ENCODE measurements around the gene TSEN2. TPM values are rescaled to one million over a fixed set of nuclear protein-coding genes. Genes with fewer than 3 reads are reported as not detected.
A peak's percentile ranks its signal among the peaks of the same experiment; 100 is the strongest.

The TSEN2 gene
- total RNA-seq (2022) (24.5 and 32.3 TPM in 2 replicates), Bru-seq, nascent RNA (percentile 88 among the genes with signal in this experiment), BruChase-seq, experiment 1, labeled RNA remaining after a 6-hour chase (percentile 66 among the genes with signal in this experiment), BruChase-seq, experiment 2, labeled RNA remaining after a 2-hour chase (percentile 88 among the genes with signal in this experiment)
- long read RNA-seq, partial matches to known transcripts: 16 of 59 reads
- long read RNA-seq, other reads (novel, unspliced or antisense): 36 of 59 reads

- H3K36me3 Mint-ChIP-seq (ENCODE audit: insufficient read depth, unreplicated experiment): peaks cover 28% of the 10 kb centered on the region
- no peaks in the 10 kb centered on the region for H3K9me3 Mint-ChIP-seq (ENCODE audit: unreplicated experiment)
- H3K27ac Mint-ChIP-seq (ENCODE audit: low read depth, unreplicated experiment): peak within 1 kb of the TSS; percentile 84
- ChIA-PET CTCF (interaction anchor here (0.6 to 10.0 kb wide), 19 partner anchors 11 to 848 kb away, joined by 3 to 156 read pairs (median 4); partner anchors contain the start of gene MKRN2), POLR2A (interaction anchor here (0.5 to 4.2 kb wide), 36 partner anchors 11 to 359 kb away, joined by 3 to 71 read pairs (median 3); partner anchors contain the start of genes MKRN2, MKRN2OS, RAF1 and TMEM40)
- H3K27me3 Mint-ChIP-seq (ENCODE audit: insufficient read depth, unreplicated experiment): no peaks in the 10 kb centered on the region
- TSS peak; percentile 58 for BruUV-seq (replicated peaks)
- peak; percentile 92 for DNase-seq (ENCODE audit: unreplicated experiment)
- H3K4me1 Mint-ChIP-seq (ENCODE audit: insufficient read depth, unreplicated experiment): peaks cover 15% of the 10 kb centered on the region
- peak within 1 kb of the TSS; percentile 92 for H3K4me3 Mint-ChIP-seq (ENCODE audit: unreplicated experiment)
- peak; percentile 15 for TF ChIP-seq CTCF (IDR thresholded peaks at IDR 0.05; ENCODE audit: unreplicated experiment)
- intact Hi-C loops (cut with micrococcal nuclease): loop anchor here (1.0 to 2.0 kb wide), 3 partner anchors 72 to 408 kb away; partner anchors contain the start of genes MKRN2 and RPL32
These were observed at the start of gene TSEN2 for GRCh38 chr3:12484198-12484982. TSEN2 (plus strand) TSS chr3:12484480; CDS start chr3:12489801, 5,321 bp downstream.

GRCh38 chr3:12436514-12437220, 47.6 kb upstream of the TSEN2 start:
- H3K4me3 Mint-ChIP-seq (ENCODE audit: unreplicated experiment): no peak overlapping the region
- H3K9me3 Mint-ChIP-seq (ENCODE audit: unreplicated experiment): no peaks in the 10 kb centered on the region
- BruUV-seq (replicated peaks): no TSS peak
- DNase-seq (ENCODE audit: unreplicated experiment): no peak
- ChIA-PET CTCF (no interaction called here), POLR2A (no interaction called here)
- H3K27me3 Mint-ChIP-seq (ENCODE audit: insufficient read depth, unreplicated experiment): no peaks in the 10 kb centered on the region
- H3K36me3 Mint-ChIP-seq (ENCODE audit: insufficient read depth, unreplicated experiment): peaks cover 4% of the 10 kb centered on the region
- no peak for TF ChIP-seq CTCF (IDR thresholded peaks at IDR 0.05; ENCODE audit: unreplicated experiment)
- intact Hi-C loops (cut with micrococcal nuclease): no loop called here
- H3K27ac Mint-ChIP-seq (ENCODE audit: low read depth, unreplicated experiment): no peak overlapping the region
- H3K4me1 Mint-ChIP-seq (ENCODE audit: insufficient read depth, unreplicated experiment): peaks cover 8% of the 10 kb centered on the region

GRCh38 chr3:12437221-12437605, 47.1 kb upstream of the TSEN2 start:
- Mint-ChIP-seq H3K36me3 (ENCODE audit: insufficient read depth, unreplicated experiment) (peaks cover 4% of the 10 kb centered on the region), H3K27ac (ENCODE audit: low read depth, unreplicated experiment) (no peak overlapping the region), H3K27me3 (ENCODE audit: insufficient read depth, unreplicated experiment) (no peaks in the 10 kb centered on the region), H3K4me1 (ENCODE audit: insufficient read depth, unreplicated experiment) (peaks cover 8% of the 10 kb centered on the region), H3K9me3 (ENCODE audit: unreplicated experiment) (no peaks in the 10 kb centered on the region), H3K4me3 (ENCODE audit: unreplicated experiment) (no peak overlapping the region)
- BruUV-seq (replicated peaks): no TSS peak
- ChIA-PET CTCF (interaction anchor here (0.5 kb wide), 1 partner anchor 391 kb away, joined by 5 read pairs; no protein-coding TSS in a partner anchor), POLR2A (no interaction called here)
- no peak for TF ChIP-seq CTCF (IDR thresholded peaks at IDR 0.05; ENCODE audit: unreplicated experiment)
- no peak for DNase-seq (ENCODE audit: unreplicated experiment)
- intact Hi-C loops (cut with micrococcal nuclease): no loop called here

- Mint-ChIP-seq H3K9me3 (ENCODE audit: unreplicated experiment) (no peaks in the 10 kb centered on the region), H3K36me3 (ENCODE audit: insufficient read depth, unreplicated experiment) (peaks cover 4% of the 10 kb centered on the region), H3K27me3 (ENCODE audit: insufficient read depth, unreplicated experiment) (no peaks in the 10 kb centered on the region), H3K4me3 (ENCODE audit: unreplicated experiment) (no peak overlapping the region), H3K4me1 (ENCODE audit: insufficient read depth, unreplicated experiment) (peaks cover 8% of the 10 kb centered on the region), H3K27ac (ENCODE audit: low read depth, unreplicated experiment) (no peak overlapping the region)
- ChIA-PET CTCF (interaction anchor here (0.5 to 1.0 kb wide), 2 partner anchors 261 to 392 kb away, joined by 5 to 8 read pairs; no protein-coding TSS in a partner anchor), POLR2A (no interaction called here)
- DNase-seq (ENCODE audit: unreplicated experiment): no peak
- no peak for TF ChIP-seq CTCF (IDR thresholded peaks at IDR 0.05; ENCODE audit: unreplicated experiment)
- BruUV-seq (replicated peaks): no TSS peak
- intact Hi-C loops (cut with micrococcal nuclease): no loop called here
These were observed 46.4 kb upstream of the TSEN2 start for GRCh38 chr3:12437861-12438260.

All from MCF 10A (cell line).